Inflammatory macrophage treated with lipopolysaccharide for 4 hours (primary cell): ENCODE measurements around the gene ACTL9.

Source experiments
- DNase-seq: peaks from one replicate; pipeline ENCODE4 v3.0.0-alpha.2; 2020

The ACTL9 gene

GRCh38 chr19:8684001-8684902, 14.3 kb downstream of the ACTL9 start:
- DNase-seq, result peak; percentile 41

- DNase-seq, result no peak
Observed at GRCh38 chr19:8682931-8683330, 15.7 kb downstream of the ACTL9 start.

GRCh38 chr19:8682472-8682871, 16.1 kb downstream of the ACTL9 start:
- no peak for DNase-seq

- DNase-seq, result peak; percentile 87
Observed at GRCh38 chr19:8681345-8682029, 17.1 kb downstream of the ACTL9 start.

GRCh38 chr19:8680676-8681344, 17.8 kb downstream of the ACTL9 start:
- no peak for DNase-seq

GRCh38 chr19:8678244-8678807, 20.3 kb downstream of the ACTL9 start:
- DNase-seq, result no peak

- DNase-seq, result no peak
Observed at GRCh38 chr19:8675066-8675465, 23.5 kb downstream of the ACTL9 start.

- DNase-seq, result no peak
Observed at GRCh38 chr19:8673276-8673891, 25.2 kb downstream of the ACTL9 start.

GRCh38 chr19:8666814-8667405, 31.7 kb downstream of the ACTL9 start:
- no peak for DNase-seq

- no peak for DNase-seq
Observed at GRCh38 chr19:8665468-8666213, 33.0 kb downstream of the ACTL9 start.

GRCh38 chr19:8664671-8665057, 33.9 kb downstream of the ACTL9 start:
- DNase-seq, result no peak

- DNase-seq, result peak; percentile 60
Observed at GRCh38 chr19:8663920-8664670, 34.5 kb downstream of the ACTL9 start.

- DNase-seq, result no peak
Observed at GRCh38 chr19:8662263-8662662, 36.3 kb downstream of the ACTL9 start.

- no peak for DNase-seq
Observed at GRCh38 chr19:8659905-8660304, 38.7 kb downstream of the ACTL9 start.

GRCh38 chr19:8657869-8658268, 40.7 kb downstream of the ACTL9 start:
- DNase-seq, result no peak

GRCh38 chr19:8655340-8655709, 43.3 kb downstream of the ACTL9 start:
- DNase-seq, result no peak

- peak; percentile 22 for DNase-seq
Observed at GRCh38 chr19:8654591-8655339, 43.8 kb downstream of the ACTL9 start.

GRCh38 chr19:8648240-8648639, 50.4 kb downstream of the ACTL9 start:
- DNase-seq, result peak; percentile 88
